ENCODE data around the gene BTBD2. TPM values are rescaled to one million over a fixed set of nuclear protein-coding genes. Genes with fewer than 3 reads are reported as not detected.

BTBD2 gene
- polyA plus RNA-seq, 1 donor from 2014 or later, result 46.1 TPM

DNA sequence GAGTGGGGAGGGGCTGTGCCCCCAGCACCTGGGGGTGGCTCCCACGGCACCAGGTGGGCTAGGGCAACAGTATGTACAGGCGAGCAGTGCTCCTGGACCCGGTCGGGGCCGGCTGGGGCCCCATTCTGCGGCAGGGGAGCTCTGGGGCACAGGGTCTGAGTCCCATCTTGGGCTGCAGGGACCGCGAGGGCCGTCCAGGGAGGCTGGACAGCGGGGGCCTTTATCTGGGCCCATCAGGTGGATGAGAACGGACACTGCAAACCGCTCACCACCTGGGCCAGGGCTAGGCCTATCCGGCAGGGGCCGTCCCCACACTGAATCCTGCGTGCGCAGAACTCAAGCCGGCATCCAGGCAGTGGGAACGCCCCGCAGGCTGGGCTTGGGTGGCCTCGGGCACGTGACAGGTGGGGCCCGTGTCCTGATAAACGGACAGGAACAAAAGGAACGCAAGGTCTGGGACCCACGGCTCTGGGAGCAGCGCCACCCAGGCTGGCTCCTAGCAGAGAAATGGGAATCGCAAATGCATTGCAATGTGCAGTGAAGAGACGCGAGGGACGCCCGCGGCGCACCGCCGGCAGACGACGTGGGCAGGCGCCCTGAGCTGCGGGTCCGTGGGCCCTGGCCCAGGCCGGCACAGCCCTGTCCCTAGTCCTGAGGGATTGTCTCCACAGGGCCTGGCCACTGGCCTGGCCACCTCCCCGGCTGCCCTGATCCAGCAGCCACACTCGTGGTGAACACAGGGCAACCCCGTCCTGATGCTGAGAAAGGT, 29.7 kb downstream of the BTBD2 start:
- Histone ChIP-seq H3K27ac (ENCODE audit: low read length) (no peak overlapping the region), H3K36me3 (ENCODE audit: insufficient read depth, low read length) (no peaks in the 10 kb centered on the region)

DNA sequence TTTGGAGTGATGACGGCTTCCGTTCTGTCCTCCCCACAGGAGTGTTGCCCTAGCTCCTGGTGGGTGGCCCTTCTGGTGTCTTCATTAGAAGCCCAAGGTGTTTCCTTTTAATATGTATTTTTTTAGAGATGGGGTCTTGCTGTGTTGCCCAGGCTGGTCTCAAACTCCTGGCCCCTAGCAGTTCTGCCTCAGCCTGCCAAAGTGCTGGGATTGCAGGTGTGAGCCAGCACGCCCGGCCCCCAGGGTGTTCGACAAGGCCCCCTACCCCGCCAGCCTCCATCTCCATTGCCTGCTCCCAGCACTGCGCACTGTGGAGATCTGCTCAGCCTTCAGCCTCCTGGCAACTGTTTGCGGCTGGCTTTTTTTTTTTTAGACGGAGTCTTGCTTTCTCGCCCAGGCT, 31.2 kb downstream of the BTBD2 start:
- no peaks in the 10 kb centered on the region for H3F3A ChIP-seq (ENCODE audit: insufficient read depth, low read length, poor library complexity, severe bottlenecking)
- H3K9ac ChIP-seq (ENCODE audit: low read length), result no peak overlapping the region
- TF ChIP-seq POLR2AphosphoS5 (IDR thresholded peaks at IDR 0.05) (no peak), TAF1 (IDR thresholded peaks at IDR 0.05; ENCODE audit: low read depth) (no peak), EZH2 (IDR thresholded peaks at IDR 0.05; ENCODE audit: borderline replicate concordance, insufficient read depth, low read length, poor library complexity, severe bottlenecking) (no peak), RAD21 (conservative IDR thresholded peaks at IDR 0.05) (no peak), SMC3 (conservative IDR thresholded peaks at IDR 0.05; ENCODE audit: poor library complexity) (no peak), EP300 (conservative IDR thresholded peaks at IDR 0.05; ENCODE audit: poor library complexity, severe bottlenecking) (no peak), MXI1 (conservative IDR thresholded peaks at IDR 0.05; ENCODE audit: poor library complexity, severe bottlenecking) (no peak)
- TF ChIP-seq, protein P1, sequence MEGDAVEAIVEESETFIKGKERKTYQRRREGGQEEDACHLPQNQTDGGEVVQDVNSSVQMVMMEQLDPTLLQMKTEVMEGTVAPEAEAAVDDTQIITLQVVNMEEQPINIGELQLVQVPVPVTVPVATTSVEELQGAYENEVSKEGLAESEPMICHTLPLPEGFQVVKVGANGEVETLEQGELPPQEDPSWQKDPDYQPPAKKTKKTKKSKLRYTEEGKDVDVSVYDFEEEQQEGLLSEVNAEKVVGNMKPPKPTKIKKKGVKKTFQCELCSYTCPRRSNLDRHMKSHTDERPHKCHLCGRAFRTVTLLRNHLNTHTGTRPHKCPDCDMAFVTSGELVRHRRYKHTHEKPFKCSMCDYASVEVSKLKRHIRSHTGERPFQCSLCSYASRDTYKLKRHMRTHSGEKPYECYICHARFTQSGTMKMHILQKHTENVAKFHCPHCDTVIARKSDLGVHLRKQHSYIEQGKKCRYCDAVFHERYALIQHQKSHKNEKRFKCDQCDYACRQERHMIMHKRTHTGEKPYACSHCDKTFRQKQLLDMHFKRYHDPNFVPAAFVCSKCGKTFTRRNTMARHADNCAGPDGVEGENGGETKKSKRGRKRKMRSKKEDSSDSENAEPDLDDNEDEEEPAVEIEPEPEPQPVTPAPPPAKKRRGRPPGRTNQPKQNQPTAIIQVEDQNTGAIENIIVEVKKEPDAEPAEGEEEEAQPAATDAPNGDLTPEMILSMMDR (IDR thresholded peaks at IDR 0.05; ENCODE audit: poor library complexity, severe bottlenecking), result no peak
- TF ChIP-seq, protein P2, sequence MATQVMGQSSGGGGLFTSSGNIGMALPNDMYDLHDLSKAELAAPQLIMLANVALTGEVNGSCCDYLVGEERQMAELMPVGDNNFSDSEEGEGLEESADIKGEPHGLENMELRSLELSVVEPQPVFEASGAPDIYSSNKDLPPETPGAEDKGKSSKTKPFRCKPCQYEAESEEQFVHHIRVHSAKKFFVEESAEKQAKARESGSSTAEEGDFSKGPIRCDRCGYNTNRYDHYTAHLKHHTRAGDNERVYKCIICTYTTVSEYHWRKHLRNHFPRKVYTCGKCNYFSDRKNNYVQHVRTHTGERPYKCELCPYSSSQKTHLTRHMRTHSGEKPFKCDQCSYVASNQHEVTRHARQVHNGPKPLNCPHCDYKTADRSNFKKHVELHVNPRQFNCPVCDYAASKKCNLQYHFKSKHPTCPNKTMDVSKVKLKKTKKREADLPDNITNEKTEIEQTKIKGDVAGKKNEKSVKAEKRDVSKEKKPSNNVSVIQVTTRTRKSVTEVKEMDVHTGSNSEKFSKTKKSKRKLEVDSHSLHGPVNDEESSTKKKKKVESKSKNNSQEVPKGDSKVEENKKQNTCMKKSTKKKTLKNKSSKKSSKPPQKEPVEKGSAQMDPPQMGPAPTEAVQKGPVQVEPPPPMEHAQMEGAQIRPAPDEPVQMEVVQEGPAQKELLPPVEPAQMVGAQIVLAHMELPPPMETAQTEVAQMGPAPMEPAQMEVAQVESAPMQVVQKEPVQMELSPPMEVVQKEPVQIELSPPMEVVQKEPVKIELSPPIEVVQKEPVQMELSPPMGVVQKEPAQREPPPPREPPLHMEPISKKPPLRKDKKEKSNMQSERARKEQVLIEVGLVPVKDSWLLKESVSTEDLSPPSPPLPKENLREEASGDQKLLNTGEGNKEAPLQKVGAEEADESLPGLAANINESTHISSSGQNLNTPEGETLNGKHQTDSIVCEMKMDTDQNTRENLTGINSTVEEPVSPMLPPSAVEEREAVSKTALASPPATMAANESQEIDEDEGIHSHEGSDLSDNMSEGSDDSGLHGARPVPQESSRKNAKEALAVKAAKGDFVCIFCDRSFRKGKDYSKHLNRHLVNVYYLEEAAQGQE (IDR thresholded peaks at IDR 0.05; ENCODE audit: borderline replicate concordance), result no peak
- no peaks in the 10 kb centered on the region for H3K27me3 ChIP-seq (ENCODE audit: insufficient read depth, low read depth, low read length)
- H3K9me3 ChIP-seq (ENCODE audit: low read length), result no peaks in the 10 kb centered on the region
- no peaks in the 10 kb centered on the region for H3K79me2 ChIP-seq (replicated peaks; ENCODE audit: insufficient read depth, low read length)
- no peaks in the 10 kb centered on the region for H4K20me1 ChIP-seq (ENCODE audit: insufficient read depth)
- H3K4me3 ChIP-seq (ENCODE audit: low read length), result no peak overlapping the region
- no peak overlapping the region for H2AFZ ChIP-seq (ENCODE audit: low read depth, low read length)
- no peak overlapping the region for H3K27ac ChIP-seq (ENCODE audit: low read length)
- H3K36me3 ChIP-seq (ENCODE audit: insufficient read depth, low read length), result no peaks in the 10 kb centered on the region
- H3K9me2 ChIP-seq (ENCODE audit: insufficient read depth, low read length), result no peaks in the 10 kb centered on the region
- no peak overlapping the region for H3K4me2 ChIP-seq (ENCODE audit: low read length)

More for the DNA sequence above, 29.7 kb downstream of the BTBD2 start:
- no peaks in the 10 kb centered on the region for H3K79me2 ChIP-seq (replicated peaks; ENCODE audit: insufficient read depth, low read length)
- TF ChIP-seq, protein P2 (IDR thresholded peaks at IDR 0.05; ENCODE audit: borderline replicate concordance), result no peak
- TF ChIP-seq, protein P1 (IDR thresholded peaks at IDR 0.05; ENCODE audit: poor library complexity, severe bottlenecking), result no peak
- TF ChIP-seq TAF1 (IDR thresholded peaks at IDR 0.05; ENCODE audit: low read depth) (no peak), POLR2AphosphoS5 (IDR thresholded peaks at IDR 0.05) (no peak), SMC3 (conservative IDR thresholded peaks at IDR 0.05; ENCODE audit: poor library complexity) (no peak), MXI1 (conservative IDR thresholded peaks at IDR 0.05; ENCODE audit: poor library complexity, severe bottlenecking) (no peak), EP300 (conservative IDR thresholded peaks at IDR 0.05; ENCODE audit: poor library complexity, severe bottlenecking) (no peak), RAD21 (conservative IDR thresholded peaks at IDR 0.05) (no peak), EZH2 (IDR thresholded peaks at IDR 0.05; ENCODE audit: borderline replicate concordance, insufficient read depth, low read length, poor library complexity, severe bottlenecking) (no peak)
- H3K9ac ChIP-seq (ENCODE audit: low read length), result no peak overlapping the region
- no peaks in the 10 kb centered on the region for H3F3A ChIP-seq (ENCODE audit: insufficient read depth, low read length, poor library complexity, severe bottlenecking)
- no peaks in the 10 kb centered on the region for H3K9me3 ChIP-seq (ENCODE audit: low read length)
- no peaks in the 10 kb centered on the region for H3K9me2 ChIP-seq (ENCODE audit: insufficient read depth, low read length)
- H2AFZ ChIP-seq (ENCODE audit: low read depth, low read length), result no peak overlapping the region
- no peaks in the 10 kb centered on the region for H3K27me3 ChIP-seq (ENCODE audit: insufficient read depth, low read depth, low read length)
- H3K4me2 ChIP-seq (ENCODE audit: low read length), result no peak overlapping the region
- H3K4me3 ChIP-seq (ENCODE audit: low read length), result no peak overlapping the region
- no peaks in the 10 kb centered on the region for H4K20me1 ChIP-seq (ENCODE audit: insufficient read depth)

All from neural cell (in vitro differentiated cells).